ENCODE measurements around the gene ROMO1.

DNA sequence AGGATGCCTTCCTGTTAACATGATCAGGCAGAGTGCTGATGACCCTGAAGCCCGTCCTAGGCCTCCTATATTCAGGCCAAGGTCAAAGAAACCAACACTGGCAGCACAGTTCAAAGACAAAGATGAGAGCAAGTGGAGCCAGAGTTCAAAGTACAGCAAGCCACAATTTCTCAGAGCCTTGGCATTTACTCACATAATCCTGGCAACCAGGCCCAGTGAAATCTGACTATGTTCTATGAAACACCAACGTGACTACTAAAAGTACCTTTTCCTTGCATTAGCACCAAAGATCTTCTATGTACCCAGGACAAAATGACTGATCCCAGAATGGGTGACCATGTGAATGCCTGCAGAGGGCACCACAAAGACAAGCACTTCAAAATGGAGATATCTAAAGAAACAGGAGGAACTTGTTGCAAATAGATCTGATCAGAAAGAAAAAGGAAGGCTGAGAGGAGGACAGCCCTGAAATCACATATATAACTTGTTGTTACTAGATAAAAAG, 3.9 kb upstream of the ROMO1 start:
- TF ChIP-seq CTCF (IDR thresholded peaks at IDR 0.05) (no peak), POLR2A (IDR thresholded peaks at IDR 0.05) (no peak)

Measured in Peyer's patch (tissue), 4 donors.